LNCAP (cell line): Measurements from ENCODE around the gene NXPH2.

Source experiments
- TF ChIP-seq, protein P1 (sequence below): fragments of 450-650 bp; IDR thresholded peaks from 2 replicates; pipeline ENCODE4 v1.5.1; 2017; ENCODE audit warnings: mild to moderate bottlenecking

Gene NXPH2

DNA sequence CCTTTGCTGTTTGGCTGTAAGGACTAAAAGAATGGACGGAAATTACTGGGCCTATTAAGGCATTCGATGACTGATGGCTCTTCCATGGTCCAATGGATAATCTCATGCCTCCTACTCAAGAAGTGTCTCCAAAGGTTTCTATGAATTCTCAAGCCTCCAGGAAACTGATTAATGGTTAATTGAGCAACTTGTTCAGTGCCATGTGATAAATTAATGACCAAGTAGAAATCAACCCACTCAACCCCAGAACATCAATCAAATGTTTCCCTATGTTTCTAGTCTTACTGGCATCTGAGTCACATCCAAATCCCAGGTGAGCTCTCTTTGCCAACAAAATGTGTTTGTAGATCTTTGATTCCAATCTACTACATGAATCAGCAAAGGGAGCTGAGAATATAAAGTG, 103.6 kb downstream of the NXPH2 start:
- TF ChIP-seq, protein P1, sequence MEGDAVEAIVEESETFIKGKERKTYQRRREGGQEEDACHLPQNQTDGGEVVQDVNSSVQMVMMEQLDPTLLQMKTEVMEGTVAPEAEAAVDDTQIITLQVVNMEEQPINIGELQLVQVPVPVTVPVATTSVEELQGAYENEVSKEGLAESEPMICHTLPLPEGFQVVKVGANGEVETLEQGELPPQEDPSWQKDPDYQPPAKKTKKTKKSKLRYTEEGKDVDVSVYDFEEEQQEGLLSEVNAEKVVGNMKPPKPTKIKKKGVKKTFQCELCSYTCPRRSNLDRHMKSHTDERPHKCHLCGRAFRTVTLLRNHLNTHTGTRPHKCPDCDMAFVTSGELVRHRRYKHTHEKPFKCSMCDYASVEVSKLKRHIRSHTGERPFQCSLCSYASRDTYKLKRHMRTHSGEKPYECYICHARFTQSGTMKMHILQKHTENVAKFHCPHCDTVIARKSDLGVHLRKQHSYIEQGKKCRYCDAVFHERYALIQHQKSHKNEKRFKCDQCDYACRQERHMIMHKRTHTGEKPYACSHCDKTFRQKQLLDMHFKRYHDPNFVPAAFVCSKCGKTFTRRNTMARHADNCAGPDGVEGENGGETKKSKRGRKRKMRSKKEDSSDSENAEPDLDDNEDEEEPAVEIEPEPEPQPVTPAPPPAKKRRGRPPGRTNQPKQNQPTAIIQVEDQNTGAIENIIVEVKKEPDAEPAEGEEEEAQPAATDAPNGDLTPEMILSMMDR, result no peak

DNA sequence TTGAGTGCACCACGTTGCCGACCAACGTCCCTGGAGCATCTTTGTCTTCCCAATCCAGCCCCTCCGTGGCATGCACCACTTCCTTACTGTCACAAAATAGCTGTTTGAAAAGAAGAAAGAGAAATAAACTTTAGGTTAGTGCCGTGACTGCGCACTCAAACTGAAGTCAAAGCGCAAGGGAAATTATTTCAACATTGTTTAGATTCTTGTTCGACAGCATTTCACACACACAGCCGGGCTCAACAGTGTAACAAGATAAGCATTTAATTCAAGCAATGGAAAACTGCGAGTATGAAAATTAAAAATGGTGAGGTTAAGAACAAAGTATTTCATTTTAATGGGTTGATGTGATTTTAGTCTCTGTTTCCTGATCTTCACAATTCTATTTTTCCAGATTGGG, 108.6 kb downstream of the NXPH2 start:
- TF ChIP-seq, protein P1, result no peak

DNA sequence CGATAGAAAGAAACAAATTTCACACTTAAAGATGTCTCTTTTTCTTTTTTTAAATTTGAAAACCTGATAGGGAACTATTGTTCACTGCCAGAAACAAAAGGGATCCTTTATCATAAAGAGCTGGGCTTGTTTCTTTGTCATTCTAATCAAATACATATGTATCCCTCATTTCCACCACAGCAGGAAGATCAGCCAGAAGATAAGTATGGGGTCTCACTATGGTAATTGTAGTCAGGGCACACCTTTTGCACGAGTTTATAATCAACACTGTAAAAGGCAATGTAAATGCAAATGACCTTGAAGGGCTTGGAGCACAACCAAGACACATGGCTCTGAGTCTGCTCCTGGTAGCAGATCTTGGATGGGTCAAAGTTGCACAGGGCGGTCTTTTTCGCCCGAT, 109.5 kb downstream of the NXPH2 start:
- TF ChIP-seq, protein P1, result no peak

DNA sequence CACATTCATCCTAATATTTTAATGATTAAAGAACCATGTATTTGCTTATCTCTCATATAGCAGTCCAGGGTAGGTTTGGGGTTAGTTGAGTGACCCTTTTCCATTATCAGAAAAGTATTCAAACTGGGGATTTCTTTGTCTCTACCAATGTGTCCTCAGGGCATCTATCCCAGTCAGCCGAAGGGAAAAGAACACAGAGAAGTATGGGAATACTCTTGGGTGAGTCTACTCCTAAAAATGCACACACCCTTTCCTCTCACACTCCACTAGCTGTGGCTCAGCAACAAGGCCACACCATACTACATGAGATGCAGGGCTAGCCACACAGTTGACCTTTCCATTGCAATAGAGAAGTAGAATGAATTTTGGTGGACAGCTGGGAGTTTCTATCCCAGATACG, 114.3 kb downstream of the NXPH2 start:
- TF ChIP-seq, protein P1, result no peak

DNA sequence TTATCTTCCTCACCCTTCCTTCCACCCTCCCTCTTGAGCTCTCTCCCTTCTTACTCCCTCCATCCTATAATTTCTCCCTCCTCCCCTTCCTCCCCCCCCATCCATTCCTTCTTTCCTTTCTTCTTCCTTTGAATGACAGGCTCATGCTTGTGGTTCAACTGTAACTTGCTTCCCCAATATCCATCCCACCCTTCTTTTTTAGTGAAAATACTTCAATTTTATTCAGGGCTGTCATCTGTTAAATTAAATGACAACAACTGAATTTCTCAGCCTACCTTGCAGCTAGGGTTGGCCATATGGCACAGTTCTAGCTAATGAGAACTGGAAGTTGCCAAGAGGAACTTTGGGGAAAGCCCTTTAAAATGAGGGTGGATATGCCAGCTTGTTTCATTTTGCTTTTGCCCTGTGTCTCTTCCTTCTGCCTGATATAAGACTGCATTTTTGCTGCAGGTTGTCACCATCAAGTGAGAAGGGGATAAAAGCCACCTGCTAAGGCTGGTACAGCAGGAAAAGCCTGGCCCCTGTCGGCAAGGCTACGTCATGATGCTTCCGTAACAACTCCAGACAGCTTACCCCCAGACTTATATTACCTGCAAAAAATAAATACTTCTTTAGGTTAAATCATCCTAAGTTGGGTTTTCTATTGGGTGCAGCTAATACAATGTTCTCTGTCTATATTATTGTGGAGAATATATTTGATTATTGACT, 121.8 kb downstream of the NXPH2 start:
- TF ChIP-seq, protein P1, result no peak

DNA sequence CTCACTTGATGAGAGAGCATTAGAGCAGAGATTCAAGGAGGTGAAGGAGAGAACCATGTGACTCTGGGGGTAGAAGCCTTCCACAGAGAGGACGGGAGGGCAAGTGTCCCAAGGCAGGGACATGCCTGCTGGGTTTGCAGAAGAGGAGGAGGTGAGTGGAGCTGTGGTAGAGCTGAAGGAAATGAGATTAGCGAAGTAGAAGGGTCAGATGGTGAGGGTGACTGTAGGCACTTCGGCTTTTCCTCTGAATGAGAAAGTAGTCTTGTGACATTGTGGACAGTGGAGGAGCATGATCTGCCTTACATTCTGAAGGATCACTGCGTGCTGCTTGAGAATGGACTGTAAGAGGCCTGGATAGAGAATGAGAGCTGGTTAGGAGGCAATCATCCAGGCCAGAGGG, 126.0 kb downstream of the NXPH2 start:
- TF ChIP-seq, protein P1, result no peak

DNA sequence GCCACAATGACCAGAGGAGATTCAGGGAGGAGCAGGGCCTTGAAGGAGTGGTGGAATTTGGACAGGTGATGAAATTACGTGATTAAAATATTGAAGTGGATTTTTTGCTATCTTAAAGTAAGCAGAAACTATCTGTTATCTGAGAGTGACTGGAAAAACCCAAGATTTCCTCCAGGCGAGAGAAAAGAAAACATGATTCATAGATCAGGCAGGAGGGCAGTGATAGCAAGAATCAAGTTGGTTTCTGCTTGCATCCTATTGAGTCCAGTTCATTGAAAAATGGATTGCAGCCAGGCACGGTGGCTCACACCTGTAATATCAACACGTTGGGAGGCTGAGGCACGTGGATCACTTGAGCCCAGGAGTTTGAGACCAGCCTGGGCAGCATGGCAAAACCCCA, 127.8 kb downstream of the NXPH2 start:
- TF ChIP-seq, protein P1, result no peak

DNA sequence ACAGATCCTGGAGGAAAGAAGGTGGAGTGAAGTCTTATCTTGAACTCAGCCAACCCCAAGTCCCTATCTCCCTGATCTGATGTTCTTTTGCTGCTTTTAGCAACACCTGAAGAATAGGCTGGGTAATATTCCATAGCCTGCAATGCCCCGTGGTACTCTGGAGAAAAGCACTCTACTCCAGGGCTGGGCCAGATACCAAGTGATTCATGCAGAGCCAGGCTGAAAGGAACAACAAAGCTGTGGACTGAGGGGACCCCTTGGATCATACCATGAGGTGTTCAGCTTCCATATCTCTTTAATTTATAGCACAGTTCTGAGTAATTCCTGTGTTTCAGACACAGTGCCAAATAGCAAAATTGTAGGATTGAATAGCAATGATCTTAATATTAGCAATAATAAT, 130.6 kb downstream of the NXPH2 start:
- TF ChIP-seq, protein P1, result no peak
